NCI-H2196 treated with DMSO at 0.1 percent for 48 hours (cell line): ENCODE results near the gene CUX1.
"Not testable (repeated sequence)": the region's sequence is repeated elsewhere in the genome, so short reads cannot be mapped to it uniquely, and the experiment has no call there.

ENCODE experiments used
- DNase-seq: peaks from one replicate; lab custom pipeline; 2025; ENCODE audit not compliant: unreplicated experiment; lab: John Stamatoyannopoulos, UW

CUX1 gene

DNA sequence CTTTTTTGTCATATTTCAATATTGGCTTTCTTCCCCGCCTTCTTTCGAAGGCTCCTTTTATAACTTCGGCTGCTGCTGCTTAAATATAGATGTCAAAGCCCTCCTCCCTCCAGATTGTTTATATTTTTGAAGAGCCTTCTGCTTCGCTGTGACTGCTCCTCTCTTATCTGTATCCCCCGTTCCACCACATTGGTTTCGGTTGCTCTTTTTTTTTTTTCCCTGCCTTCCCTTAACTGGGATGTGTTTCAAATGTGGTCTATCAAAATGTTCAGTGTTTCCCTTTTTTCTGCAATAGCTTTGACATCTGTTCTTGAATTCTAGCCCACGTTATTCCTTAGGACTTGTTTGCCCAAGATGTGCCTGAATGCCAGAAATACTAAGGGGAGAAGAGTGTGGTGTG, 96.4 kb downstream of the CUX1 start:
- DNase-seq = no peak

DNA sequence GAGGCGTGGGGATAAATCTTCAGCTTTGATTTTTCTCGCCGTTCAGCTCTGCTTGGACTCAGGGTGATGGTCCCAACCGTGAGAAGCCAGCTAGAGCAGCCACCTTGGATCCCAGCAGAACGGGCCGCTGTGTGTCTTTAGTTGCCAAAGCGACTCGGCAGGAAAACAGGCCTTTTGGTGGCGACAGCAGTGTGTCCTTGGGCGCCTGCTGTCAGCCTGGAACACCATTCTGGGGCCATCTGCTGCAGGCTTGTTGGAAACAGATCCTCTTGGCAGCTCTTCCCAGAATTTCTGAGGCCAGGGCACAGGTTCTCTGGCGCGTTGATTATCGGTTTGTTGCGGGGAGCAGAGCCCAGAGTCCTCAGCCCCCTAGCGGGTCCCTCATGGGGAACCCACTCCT, 97.6 kb downstream of the CUX1 start:
- DNase-seq = no peak

DNA sequence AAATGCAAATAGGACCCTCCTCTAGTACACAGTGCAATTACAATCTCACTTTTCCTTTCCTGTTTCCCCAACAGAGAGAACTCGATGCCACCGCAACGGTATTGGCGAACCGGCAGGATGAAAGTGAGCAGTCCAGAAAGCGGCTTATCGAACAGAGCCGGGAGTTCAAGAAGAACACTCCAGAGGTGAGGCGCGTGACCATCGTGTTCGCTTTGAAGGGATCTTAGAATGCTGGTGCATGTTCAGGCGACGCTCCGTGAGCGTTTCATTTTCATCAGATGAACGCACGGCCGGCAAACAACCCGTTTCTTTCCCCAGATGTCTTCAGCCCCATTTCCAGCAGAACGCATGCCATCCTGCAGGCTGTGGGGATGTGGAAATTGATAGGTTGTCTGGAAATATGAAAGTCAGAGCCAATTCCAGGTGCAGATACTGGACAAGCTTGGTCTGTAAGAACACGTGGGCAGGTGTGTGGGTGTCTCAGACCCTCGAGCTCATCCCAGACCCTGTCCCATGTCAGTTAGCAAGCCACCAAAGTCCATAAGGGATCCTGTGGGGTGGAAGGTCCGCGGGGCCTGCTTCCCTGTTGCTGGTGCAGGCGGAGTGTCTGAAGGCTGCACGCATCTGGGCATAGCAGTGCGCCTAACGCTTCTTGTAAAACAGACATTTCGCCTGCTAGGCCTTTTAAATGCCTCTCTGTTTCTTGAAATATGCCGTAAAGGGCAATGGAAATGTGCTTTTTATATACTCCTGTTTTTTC, 98.8 kb downstream of the CUX1 start:
- DNase-seq = no peak

DNA sequence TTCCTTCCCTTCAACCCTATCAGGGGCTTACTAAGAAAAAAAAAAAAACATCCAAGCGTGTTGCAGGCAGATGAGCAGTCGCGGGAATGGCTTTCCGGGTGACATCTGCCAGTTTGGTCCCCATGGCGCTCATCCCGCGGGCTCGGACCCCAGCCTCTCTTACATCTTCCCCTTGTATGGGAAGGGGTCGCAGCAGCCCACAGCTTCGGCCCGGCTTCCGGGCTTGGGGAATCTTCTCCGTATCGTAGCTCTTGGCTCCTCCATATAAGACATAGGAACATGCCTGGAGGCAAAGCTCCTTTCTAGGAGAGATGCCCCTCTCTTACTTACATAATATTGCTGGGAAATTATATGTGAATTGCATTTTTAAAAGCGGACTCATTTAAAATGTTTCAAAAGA, 99.5 kb downstream of the CUX1 start:
- DNase-seq = no peak

DNA sequence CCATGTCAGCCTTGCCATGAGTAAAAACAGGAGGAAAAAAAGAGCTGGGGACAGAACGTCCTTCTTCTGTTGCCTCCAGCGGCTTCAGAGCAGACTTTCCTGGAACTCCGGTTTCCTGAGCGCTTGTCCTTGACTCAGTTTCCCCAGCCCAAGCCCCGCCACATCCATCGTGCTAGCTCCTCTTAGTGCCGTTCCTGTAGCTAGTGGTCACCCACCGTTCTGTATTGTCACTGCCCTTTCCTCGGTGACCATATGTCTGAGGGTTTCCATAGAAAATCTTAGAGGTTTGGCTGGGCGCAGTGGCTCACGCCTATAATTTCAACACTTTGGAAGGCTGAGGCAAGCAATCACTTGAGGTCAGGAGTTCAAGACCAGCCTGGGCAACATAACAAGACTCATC, 100.1 kb downstream of the CUX1 start:
- DNase-seq = no peak

DNA sequence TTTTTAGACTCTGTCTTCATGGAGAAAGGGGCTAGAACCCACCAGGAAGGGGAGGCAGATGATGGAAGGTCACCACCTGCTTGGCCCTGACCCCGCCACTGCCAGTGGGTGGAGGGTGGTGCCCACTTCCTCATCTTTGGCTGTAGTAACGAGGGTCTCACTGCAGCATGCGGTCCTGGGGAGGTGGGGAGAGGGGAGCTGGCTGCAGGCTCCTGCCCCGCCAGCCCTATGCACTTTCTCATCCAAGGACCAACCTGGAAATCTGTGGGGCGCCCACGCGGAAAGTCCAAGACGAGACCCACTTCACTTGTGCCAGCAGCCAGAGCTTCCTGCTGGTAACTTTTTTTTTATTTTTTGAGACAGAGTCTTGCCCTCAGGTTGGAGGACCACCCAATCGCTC, 101.0 kb downstream of the CUX1 start:
- DNase-seq = no peak

DNA sequence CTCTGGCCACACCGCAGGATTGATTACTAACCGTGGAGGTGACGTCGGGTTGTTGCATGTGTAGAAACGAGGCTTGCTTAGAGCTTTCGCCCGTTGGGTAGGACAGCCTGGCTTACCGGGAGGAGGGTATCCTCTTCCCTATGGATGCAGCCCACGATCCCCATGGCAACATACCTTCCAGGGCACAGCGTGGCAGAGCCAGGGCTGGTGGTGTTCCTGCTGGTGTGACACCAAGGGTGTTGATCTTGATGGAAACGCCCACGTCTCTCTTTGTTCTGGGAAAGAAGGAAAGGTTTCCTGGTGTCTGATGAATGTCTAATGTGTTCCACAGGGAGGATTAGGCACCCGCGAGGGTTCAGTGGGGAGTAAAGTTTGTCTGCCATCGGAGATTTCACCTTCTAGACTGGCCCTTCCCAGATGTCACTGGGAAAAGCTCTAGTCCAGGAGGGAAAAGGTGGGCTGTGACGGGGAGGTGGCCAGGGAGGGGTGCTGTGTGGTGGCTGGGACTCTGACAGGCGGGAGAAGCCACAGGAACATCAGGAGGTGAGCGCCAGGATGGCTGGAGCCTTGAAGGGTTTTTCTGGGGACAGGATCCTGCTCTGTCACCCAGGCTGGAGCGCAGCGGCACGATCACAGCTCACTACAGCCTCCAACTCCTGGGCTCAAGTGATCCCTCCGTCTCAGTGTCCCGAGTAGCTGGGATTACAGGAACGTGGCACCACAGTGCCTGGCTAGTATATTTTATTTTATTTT, 102.1 kb downstream of the CUX1 start:
- DNase-seq = no peak

DNA sequence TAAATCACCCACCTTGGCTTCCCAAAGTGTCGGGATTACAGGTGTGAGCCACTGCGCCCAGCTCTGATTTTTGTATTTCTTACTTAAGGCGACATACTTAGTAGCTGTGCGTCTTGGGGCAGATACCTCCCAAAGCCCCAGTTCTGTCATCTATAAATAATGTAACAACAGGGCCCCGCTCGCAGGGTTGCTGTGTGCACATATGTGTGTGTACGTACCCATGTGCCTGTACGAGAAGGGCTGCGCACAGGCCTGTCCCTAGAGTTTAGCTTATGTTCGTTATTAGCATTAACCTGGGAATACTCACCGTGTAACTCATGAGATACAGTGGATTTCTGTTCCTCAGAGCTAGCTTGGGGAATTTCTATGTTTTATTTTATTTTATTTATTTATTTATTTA, 103.6 kb downstream of the CUX1 start:
- no peak for DNase-seq

DNA sequence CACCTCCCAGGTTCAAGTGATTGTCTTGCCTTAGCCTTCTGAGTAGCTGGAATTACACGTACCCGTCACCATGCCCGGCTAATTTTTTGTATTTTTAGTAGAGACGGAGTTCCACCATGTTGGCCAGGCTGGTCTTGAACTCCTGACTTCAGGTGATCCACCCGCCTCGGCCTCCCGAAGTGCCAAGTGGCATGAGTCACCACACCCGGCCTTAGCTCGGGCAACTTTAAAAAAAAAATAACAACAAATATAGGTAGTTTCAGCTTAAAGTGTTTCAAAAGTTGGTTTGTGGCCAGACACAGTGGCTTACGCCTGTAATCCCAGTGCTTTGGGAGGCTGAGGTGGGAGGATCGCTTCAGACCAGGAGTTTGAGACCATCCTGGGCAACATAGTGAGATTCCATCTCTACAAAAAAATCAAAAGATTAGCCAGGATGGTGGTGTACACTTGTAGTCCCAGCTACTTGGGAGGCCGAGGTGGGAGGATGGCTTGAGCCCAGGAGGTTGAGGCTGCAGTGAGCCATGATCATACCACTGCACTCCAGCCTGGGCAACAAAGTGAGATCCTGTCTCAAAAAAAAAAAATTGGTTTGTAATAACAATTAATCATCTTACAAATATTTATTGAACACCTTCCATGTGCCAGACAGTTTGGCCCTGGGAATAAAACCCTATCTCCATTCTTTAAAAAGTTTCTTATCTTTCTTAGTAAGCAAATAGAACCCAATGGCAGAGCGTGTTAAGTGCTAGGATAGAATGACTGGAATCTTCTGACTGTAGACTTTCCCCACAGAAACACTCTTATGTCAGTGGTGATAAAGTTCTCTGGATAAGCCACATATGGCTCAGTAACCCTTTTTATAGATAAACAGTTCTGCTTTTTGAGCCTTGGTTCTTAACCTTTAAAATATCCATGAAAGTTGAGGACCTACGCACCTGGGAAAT, 104.4 kb downstream of the CUX1 start:
- DNase-seq = not testable (repeated sequence)

DNA sequence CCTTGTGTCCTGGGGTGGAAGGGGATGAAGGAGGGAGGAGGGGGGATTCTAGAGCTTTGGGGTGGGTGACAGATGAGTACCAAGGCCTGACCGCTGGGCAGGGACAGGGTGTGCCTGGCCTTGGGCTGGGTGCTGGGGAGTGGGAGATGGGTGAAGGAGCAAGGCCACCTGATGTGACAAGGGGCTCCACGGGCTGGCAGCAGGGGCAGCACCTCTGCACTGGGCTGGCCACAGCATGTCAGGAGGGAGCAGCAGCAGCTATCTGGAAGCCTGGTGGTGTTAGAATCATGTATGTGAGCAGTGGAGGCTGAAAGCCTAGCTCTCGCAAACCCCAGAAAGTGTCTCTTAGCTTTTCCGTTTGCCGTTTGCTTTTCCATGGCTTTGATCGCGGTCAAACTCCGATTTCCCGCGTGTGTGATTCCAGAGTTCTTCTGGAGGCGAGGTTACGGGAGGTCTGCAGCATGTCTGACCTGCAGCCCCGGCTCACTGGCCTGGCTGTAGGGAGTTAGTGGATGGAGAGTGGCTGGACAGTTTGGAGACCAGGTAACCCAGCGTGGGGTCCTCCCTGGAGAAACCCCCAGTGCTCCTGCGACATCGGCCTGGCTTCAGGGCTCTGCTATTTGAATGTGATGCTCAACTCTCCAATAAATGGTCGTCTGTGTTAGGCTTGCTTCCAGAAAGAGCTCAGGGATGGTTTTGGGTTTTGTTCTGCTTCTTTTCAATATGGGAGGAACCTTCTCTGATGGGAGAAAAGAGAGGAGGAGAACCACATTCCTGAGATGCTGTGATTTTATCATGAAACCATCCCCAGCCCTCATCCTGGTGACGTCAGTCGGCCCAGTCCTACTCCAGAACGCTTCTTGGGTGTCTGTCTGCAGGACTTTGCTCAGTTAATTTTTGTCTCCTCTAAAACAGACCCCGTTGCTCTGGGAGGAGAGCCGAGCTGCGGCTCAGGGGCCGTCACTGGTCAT, 105.5 kb downstream of the CUX1 start:
- no peak for DNase-seq

DNA sequence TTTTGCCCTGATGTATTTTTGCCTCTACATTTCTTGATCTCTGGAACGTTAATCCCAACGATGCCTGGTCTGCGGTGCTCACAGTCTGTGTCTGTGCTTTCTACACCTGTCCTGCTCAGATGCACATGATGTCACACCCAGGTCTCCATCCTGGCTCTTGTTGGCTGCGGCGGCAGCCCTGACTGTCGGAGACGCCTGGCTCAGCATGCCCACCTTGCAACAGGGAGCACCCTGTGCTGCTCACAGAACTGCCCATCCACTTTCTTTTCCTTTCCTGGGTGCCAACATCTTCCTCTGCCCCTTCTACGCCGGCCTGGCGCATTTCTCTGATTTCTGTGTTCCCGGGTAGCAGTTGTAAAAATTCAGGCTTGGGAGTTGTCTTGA, 106.2 kb downstream of the CUX1 start:
- no peak for DNase-seq

DNA sequence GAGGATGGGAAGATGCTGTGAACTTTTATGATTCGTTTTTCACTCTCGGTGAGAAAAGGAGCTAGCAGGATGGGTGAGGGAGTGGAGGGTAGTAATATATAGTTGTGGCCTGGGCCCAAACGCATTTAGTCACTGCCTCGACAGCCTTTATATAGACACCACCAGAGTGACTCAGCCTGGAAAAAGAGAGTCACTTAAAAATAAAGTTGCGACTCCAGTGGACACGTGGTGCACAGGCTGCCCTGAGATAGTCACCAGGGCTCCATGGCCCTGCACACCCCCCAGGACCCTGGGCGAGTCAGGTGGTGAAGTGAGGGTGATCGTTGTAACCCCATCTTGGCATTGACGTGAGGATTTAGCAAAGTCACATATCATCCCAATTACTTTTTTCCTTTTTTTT, 106.7 kb downstream of the CUX1 start:
- no peak for DNase-seq

DNA sequence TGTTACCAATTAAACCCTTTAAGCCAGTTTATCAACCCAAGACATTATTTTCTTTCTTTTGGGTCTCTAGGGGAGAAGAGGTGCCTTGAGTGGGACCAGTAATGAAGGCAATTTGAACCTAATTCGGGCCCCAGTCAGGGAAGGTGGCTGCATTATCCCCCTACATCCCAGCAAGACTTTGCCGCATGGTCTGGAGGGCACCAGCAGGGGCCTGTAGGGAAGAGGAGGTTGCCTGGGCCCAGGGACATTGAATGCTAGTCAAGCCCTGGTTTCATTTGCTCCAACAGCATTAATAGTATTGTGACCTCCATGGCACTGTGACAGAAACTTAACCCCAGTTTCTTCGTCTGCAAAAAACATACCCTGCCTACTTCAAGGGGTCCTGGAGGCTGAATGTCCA, 108.8 kb downstream of the CUX1 start:
- no peak for DNase-seq

DNA sequence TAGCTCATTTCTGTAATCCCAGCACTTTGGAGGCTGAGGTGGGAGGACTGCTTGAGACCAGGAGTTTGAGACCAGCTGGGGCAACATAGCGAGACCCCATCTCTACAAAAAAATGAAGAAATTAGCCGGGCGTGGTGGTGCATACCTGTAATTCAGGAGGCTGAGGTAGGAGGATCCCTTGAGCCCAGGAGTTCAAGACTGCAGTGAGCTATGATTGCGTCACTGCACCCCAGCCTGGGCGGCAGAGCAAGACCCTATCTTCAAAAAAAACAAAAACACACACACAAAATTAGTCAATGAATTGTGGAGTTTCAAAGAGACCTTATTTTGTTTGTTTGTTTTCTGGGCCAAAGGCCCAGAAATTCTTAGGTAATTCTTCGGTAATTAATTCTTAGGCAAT, 110.0 kb downstream of the CUX1 start:
- DNase-seq = no peak

DNA sequence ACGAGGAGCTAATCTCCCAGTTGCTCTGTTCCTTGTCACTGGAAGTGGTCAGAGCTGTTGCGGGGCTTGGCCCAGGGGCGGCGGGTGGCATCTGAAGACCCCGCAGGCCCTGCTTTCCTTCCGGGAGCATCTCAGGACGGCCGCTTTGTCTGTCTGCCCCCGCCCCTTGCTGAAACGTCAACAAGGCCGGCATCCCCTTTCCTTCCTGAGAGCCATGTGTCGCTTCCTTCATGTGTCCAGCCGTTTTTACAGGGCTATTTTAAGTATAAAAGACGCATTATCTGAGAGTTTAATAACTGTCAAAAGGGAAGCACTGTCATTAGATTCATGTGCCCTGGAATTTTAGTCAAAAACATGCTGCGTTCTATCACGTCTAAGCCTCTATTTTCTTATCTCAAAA, 110.4 kb downstream of the CUX1 start:
- DNase-seq = no peak

DNA sequence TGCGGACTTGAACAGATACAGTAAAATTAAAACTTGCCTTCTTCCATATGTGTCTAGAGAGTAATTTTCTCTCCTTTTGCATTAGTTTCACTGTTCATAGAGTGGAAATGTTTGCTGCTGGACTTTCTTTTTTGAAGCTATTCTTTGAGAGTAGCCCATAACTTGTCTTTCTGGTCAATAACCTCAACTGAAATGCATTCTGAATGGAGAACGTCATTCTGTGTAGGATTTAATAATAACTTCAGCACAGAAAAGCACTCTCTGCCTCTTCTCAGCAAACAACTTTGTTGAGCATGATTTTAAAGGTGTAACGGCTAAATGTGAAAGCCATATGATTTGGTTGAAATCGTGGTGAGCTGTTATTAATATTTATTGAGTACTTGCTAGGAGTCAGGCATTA, 111.8 kb downstream of the CUX1 start:
- DNase-seq = no peak

DNA sequence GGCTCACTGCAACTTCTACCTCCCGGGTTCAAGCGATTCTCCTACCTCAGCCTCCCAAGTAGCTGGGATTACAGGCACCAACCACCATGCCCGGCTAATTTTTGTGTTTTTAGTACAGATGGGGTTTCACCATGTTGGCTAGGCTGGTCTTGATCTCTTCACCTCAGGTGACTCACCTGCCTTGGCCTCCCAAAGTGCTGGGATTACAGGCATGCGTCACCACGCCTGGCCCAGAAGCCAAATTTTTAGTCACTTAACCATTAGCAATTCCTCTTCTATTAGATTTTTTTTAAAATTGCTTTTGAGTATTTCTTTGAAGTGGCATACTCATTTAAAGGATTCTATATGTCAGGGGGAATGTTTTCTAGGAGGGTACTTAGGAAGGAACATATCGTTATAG, 112.5 kb downstream of the CUX1 start:
- not testable (repeated sequence) for DNase-seq

DNA sequence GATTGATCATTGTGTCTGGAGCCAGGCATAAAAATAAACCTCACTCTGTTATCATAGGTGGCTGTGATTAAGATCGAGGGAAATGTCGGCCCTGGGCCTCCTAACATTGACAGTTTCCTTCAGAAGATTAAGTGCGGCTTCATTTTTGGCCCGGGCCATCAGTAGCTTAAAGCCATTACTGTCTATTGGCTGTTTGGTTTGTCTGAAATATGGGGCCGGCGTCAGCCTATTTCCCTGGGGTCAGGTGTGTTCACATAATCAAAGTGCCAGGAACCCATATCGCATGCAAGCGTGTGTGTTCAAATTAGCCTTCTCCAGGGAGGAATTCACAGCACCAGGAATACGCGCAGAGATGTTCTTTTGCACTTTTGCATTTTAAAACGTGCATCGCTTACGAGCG, 114.7 kb downstream of the CUX1 start:
- DNase-seq = no peak

DNA sequence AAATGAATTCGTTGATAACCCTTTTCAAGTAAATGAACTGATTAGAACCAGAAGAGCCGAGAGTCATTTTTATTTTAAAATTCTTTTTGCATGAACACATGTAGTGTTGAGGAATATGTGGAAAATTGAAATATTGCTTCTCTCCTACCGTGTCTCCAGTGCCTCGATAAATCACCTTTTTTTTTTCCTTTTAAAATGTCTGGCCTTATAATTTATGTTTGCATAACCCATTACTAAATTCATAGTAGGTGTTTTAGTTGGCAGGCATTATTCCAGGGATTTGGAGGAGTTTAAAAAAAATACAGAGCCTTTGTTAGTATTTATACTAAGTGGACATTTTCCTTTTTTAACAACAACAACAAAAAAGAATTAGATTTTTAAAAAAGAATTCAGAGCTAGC, 115.6 kb downstream of the CUX1 start:
- no peak for DNase-seq

DNA sequence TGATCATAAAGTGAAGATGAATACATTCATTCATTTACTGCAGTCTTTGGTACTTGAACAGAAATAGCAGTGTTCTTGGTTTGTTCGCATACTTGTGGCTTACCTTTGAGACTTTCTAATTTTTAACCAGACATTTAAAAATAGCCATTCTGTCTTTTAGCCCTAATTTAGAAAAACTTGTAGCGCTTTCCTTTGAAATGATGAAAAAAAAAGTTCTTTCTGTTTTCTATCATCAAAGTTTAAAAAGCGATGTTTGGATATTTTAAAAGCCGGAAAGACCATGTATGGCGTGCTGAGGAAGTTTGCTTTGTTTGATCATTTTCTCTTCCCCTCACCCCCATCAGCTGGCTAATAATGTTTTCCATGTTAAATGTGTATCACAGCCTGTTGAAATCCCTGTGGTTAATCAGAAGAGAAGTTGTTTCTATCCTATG, 116.3 kb downstream of the CUX1 start:
- DNase-seq = no peak
